PFSK-1 (cell line): ENCODE measurements around the gene C3orf33.

Experiments used
- POLR2AphosphoS5 ChIP-seq: IDR thresholded peaks from 2 replicates; pipeline ENCODE4 v1.6.1; 2012; ENCODE audit warnings: low read depth, mild to moderate bottlenecking, control low read depth, low read length, moderate library complexity
- TF ChIP-seq, protein P1 (sequence below), 2 experiments: IDR thresholded peaks; 2 replicates each; pipeline versions ENCODE4 v1.6.1 to v1.8.0; 2011 to 2012; ENCODE audit warnings: low read depth in 2 of 2, low read length in 2 of 2, control low read depth in 1 of 2, inconsistent platforms in 1 of 2, mild to moderate bottlenecking in 1 of 2, moderate library complexity in 1 of 2; ENCODE audit not compliant: insufficient read depth in 1 of 2

DNA sequence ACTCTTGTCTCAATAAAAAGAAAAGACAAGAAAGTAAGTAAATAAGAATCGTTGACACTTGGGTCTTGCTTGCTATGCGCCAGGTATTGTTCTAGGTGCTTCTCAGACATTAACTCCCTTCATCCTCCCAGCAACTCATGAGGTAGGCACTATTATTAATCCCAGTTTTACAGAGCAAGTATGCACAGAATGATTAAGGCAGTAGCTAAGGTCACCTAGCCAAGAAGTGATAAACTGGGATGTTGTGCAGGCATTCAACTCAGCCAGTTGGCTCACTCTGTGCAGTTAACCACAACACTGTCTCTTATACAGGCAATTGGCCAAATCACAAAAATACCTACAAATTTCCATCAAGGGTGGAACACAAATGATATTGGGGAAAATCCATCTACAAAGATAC lies 1.7 kb upstream of the C3orf33 start:
- TF ChIP-seq POLR2AphosphoS5: no peak
- TF ChIP-seq, protein P1, sequence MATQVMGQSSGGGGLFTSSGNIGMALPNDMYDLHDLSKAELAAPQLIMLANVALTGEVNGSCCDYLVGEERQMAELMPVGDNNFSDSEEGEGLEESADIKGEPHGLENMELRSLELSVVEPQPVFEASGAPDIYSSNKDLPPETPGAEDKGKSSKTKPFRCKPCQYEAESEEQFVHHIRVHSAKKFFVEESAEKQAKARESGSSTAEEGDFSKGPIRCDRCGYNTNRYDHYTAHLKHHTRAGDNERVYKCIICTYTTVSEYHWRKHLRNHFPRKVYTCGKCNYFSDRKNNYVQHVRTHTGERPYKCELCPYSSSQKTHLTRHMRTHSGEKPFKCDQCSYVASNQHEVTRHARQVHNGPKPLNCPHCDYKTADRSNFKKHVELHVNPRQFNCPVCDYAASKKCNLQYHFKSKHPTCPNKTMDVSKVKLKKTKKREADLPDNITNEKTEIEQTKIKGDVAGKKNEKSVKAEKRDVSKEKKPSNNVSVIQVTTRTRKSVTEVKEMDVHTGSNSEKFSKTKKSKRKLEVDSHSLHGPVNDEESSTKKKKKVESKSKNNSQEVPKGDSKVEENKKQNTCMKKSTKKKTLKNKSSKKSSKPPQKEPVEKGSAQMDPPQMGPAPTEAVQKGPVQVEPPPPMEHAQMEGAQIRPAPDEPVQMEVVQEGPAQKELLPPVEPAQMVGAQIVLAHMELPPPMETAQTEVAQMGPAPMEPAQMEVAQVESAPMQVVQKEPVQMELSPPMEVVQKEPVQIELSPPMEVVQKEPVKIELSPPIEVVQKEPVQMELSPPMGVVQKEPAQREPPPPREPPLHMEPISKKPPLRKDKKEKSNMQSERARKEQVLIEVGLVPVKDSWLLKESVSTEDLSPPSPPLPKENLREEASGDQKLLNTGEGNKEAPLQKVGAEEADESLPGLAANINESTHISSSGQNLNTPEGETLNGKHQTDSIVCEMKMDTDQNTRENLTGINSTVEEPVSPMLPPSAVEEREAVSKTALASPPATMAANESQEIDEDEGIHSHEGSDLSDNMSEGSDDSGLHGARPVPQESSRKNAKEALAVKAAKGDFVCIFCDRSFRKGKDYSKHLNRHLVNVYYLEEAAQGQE (IDR thresholded peaks at IDR 0.05; ENCODE audit: insufficient read depth in 1 of 2, low read depth in 2 of 2, low read length in 2 of 2): no peak
